ES-I3 (cell line): ENCODE data around the gene DBH.

ENCODE experiments used
- H3K36me3 ChIP-seq: 2 replicates; pipeline ENCODE4 v1.6.1; 2013; ENCODE audit warnings: mild to moderate bottlenecking, low read length, control low read depth, moderate library complexity; ENCODE audit not compliant: insufficient read depth
- H3K4me1 ChIP-seq: 2 replicates; pipeline ENCODE4 v1.6.1; 2013; ENCODE audit warnings: mild to moderate bottlenecking, control low read depth, low read length; ENCODE audit not compliant: insufficient read depth
- H3K9ac ChIP-seq: 2 replicates; pipeline ENCODE4 v1.6.1; 2013; ENCODE audit warnings: low read depth, mild to moderate bottlenecking, low read length, moderate library complexity
- H3K9me3 ChIP-seq: 2 replicates; pipeline ENCODE4 v1.6.1; 2013; ENCODE audit warnings: mild to moderate bottlenecking, low read length, moderate library complexity; ENCODE audit not compliant: control insufficient read depth, insufficient read depth

DBH gene

DNA sequence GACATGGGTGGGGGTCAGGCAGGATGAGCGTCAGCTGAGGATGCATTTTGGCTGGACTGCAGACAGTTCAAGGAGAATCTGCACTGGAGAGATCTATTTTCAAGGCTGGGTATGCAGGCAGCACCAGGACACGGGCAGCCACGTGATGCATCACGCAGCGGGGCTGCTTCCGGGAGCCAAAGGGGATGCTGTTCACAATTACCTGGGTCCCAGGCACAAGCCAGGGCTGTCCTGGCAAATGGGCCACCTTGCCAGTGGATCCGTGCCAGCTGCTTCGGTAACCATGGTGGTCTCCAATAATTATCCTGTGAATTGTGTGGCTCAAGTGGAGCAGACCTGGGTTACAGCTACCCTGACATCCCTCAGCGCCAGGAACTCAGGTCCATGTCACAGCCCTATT is 17.5 kb downstream of the DBH start:
- Histone ChIP-seq H3K9me3 (no peaks in the 10 kb centered on the region), H3K36me3 (no peaks in the 10 kb centered on the region), H3K4me1 (no peaks in the 10 kb centered on the region), H3K9ac (no peak overlapping the region)

DNA sequence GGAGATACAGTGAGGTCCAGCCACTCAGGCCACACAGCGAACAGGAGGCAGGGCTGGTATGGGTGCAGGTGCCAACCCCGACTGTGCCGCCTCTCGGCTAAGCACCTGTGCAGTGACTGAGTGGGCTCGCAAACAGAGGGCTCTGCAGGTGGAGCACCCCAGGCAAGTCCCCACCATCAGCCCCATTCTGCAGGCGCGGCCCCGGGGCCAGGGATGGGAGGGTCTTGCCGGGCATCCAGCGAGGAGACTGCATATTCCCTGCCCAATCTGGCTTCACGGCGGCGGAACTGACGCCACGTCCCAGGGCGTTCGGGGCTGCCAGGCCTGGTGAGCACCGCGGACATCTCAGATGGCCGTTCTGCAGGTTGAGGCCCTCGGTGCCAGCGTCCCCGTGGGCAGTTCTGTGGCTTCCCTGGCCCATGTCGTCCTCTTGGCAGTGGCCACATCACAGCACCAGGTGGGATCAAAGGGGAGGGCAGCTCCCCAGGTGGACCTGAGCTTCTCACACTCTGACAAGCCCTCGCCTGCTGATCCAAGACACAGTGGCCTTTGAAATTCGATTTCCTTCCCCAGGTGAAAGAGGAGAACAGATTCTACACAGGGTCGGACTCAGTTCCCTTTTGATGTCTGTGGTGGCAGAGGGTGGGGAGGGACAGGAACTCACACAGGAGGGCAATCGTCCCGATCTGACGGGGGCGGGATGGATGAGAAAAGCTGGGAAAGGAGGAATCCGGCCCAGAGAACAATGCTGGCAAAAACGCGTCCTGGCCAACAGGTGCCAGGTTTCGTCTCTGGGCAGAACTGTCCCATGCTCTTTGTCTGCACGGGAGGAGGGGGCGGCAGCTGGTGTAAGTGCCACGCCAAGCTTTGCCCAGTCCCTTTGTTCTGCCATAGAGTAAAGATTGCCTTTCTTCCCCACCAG is 18.8 kb downstream of the DBH start:
- no peaks in the 10 kb centered on the region for H3K9me3 ChIP-seq
- no peaks in the 10 kb centered on the region for H3K36me3 ChIP-seq
- no peaks in the 10 kb centered on the region for H3K4me1 ChIP-seq
- no peak overlapping the region for H3K9ac ChIP-seq

DNA sequence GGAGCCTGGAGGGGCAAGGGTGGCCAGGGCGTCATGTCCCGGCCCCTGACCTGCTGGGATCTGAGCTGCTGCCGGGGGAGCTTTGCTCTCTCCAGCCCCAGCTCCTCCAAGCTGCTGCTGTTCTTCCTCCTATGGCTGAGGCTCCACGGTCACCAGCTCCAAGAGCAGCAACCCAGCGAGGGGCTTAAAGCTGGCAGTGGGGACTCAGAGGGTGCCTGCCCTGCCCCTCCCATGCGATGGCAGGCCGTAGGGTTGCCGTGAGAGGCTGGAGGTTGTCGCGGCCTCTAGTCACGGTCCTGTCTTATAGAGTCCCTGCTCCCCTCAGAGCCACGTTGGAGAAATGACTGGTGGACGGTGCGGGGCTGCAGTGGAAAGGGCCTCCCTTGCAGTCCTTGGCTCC is 19.5 kb downstream of the DBH start:
- Histone ChIP-seq H3K4me1 (no peaks in the 10 kb centered on the region), H3K9me3 (no peaks in the 10 kb centered on the region), H3K9ac (no peak overlapping the region), H3K36me3 (no peaks in the 10 kb centered on the region)

DNA sequence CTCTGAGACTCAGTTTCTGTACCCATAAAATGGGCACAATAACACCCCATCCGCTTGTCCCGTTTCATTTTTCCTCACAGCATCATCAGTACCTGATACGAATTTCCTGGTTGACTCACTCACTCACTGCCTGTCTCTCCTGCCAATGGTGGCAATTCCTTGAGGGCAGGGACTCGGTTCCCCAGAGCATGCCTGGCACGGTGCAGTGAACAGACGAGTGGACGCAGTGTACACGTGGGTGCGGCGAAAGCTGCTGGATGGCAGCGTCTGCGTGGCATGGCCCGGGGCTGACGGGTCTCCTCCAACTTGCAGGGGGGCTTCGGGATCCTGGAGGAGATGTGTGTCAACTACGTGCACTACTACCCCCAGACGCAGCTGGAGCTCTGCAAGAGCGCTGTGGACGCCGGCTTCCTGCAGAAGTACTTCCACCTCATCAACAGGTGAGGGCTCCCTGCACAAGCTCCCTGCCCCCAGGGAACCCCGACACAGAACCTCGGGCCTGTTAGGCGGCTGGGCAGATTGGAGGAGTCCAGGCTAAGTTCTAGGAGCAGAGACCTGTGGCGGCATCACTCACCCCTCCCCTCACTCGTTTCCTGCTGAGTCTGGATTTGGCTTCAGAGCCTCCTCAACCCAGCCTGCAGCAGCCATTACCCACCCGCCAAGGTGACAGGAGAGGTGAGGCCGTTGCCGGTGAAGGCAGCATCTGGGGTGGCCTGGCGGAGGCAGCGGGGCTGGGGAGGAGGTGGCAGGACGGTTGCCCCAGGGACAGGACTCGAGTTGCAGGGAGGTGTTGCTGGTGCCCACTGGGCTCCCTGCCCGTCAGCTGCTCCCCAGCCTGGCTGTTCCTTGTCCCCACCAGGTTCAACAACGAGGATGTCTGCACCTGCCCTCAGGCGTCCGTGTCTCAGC is 20.3 kb downstream of the DBH start:
- Histone ChIP-seq H3K4me1 (no peaks in the 10 kb centered on the region), H3K9ac (no peak overlapping the region), H3K36me3 (no peaks in the 10 kb centered on the region), H3K9me3 (no peaks in the 10 kb centered on the region)

DNA sequence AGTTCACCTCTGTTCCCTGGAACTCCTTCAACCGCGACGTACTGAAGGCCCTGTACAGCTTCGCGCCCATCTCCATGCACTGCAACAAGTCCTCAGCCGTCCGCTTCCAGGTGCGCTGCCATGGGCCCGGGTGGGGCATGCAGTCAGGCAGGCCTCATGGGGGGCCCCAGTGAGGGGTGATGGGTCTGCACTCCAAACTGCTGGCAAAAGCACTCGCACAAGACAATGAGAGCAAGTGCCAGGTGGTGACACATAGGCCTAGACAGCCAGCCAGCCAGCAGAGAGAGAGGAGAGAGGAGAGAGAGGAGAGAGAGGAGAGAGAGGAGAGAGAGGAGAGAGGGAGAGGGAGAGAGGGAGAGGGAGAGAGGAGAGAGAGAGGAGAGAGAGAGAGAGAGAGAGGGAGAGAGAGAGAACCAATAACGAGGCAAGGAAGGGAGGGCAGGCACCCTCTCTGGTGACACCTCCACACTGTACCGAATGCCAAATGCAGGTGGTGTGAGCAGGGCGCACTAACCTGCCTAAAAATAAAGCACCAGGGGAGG is 21.0 kb downstream of the DBH start:
- H3K9me3 ChIP-seq: no peaks in the 10 kb centered on the region
- no peaks in the 10 kb centered on the region for H3K36me3 ChIP-seq

DNA sequence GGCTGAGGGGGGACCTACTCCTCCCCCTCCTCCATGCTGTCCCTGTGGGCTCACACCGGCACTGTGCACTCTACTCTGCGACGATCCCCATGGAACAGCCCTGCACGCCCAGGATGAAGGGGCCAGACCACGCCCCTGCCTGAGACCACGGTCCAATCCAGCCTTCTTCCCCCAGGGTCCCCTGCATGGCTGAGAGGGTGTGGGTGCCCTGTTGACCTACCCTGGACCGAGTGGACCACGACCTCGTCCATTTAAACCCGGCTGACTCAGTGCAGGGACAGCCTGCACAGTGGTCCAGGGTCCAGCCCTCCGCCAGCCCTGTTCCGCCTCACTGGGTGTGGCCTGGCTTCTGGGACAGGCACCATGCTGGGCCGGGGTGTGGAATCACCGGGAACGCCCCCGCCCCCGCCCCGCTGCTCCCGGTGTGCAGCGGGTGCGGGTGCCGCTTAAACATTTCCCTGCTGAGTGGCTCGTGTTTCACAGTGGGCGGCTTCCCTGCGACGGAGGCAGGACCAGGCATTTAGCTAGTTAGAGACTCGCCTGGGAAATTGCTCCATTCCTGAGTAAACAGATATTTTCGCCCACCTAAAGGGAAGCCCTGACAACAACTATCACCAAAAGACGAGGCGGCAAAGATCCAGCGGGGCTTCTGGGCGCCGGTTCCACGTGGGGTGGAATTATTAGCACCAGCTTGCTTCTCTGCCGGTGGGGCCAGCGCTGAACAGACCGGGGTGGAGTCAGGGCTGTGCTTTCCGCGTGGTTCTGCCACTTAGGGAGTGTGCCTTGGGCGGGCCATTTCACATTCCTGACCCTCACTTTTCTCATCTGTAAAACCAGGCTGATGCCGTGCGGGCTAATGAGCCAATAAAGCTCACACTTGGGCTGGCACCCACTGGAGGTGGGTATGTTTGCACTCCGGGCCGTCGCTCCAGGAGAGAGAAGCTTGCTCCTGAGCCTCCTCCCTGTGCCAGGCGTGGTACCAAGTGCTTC is 22.6 kb downstream of the DBH start:
- Histone ChIP-seq H3K9ac (peak overlapping the region; percentile 4; the same call in 1 of the 2 replicates), H3K4me1 (no peaks in the 10 kb centered on the region), H3K36me3 (no peaks in the 10 kb centered on the region), H3K9me3 (no peaks in the 10 kb centered on the region)

More for the DNA sequence above, 21.0 kb downstream of the DBH start:
- Histone ChIP-seq H3K9ac (no peak overlapping the region), H3K4me1 (no peaks in the 10 kb centered on the region)

DNA sequence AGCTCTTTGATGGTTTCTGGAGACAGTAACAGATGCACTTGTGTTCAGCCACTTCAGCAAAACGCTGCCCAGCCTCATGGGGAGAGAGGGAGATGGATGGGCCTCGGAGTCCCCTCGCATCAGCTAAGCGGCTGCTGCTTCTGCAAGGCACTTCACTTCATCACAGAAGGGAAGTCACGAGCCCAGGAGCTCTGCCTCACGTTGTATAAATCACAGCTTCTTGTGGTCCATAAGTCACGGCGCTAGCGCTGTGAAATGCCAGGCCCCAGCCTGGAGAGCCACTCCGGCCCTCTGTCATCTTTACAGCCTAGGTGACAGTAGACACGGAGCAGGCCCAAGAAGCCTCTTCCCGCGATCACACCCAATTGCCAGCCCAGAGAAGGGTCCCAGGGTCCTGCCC is 23.4 kb downstream of the DBH start:
- H3K36me3 ChIP-seq: no peaks in the 10 kb centered on the region
- H3K9me3 ChIP-seq: no peaks in the 10 kb centered on the region
- H3K4me1 ChIP-seq: no peaks in the 10 kb centered on the region
- no peak overlapping the region for H3K9ac ChIP-seq

DNA sequence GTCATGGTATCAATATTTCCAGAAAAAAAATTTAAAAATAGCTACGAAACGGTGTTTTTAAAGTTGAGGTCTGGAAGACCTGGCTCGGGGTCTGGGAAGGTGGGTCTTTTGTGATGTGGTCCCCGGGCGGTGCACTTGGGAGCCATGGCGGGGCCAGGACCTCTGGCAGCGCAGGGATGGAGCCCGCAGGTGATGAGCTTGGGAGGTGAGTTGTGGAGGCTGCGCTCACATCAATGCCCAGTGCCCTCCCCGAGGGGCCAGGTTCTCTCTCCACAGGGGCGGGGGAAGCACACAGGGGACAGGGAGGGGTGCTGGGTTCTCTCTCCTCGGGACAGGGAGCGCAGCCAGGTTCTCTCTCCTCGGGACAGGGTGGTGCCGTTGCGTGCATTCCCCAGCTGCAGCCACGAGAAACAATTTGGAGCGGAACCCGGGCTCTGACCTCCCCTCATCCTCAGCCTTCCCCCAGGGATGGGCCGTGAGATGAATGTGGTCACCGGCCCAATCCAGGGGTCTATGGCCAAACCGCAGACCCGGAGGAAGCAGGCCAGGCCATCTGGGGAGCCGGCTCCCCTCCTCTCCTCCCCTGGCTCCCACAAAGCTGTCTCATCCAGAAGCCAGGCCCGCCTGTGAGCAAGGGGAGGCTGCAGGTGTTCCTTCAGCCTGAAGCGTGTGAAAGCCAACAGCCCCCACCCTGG is 25.8 kb downstream of the DBH start:
- Histone ChIP-seq H3K4me1 (no peaks in the 10 kb centered on the region), H3K9ac (no peak overlapping the region), H3K36me3 (no peaks in the 10 kb centered on the region), H3K9me3 (no peaks in the 10 kb centered on the region)

DNA sequence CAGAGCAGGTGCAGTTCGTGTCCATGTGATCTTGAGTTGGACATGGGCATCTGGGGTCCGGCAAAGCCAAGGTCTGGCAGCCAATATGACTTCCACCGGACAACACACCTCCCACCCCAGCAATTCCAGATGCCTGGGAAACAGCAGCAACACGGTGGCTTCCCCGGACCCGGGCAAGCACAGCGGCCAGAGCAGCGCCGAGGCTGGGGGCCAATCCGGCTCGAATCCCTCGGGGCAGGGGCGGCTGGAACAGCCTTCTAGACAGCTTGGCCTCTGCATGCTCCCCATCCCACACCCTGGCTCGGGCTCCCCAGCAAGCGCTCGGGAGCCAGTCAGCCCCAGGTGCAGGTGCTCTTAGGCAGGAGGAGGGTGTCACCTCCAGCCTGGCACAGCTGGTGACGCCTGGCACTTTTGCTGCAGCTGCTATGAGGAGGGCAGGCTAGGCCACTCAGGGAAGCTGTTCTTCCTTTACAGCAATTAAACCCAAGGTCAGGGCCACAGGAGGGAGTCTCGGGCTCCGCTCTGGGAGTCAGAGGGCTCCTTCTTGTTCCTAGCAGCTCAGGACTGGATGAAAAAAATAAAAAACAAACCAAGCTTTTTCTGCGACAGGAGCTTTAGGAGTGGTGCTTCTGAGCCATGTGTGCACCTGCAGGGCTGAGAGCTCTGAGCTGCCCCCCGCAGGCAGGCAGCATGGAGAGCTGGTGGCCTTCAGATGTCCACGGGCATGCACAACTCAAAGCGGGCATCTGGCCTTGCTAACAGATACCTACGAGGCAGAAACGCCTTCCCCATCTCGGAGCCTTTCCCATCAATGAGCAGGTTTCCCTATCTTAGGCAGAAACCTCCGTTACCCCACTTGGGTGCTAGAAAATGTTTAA is 28.2 kb downstream of the DBH start:
- no peaks in the 10 kb centered on the region for H3K9me3 ChIP-seq
- no peak overlapping the region for H3K9ac ChIP-seq
- H3K4me1 ChIP-seq: no peaks in the 10 kb centered on the region
- no peaks in the 10 kb centered on the region for H3K36me3 ChIP-seq

DNA sequence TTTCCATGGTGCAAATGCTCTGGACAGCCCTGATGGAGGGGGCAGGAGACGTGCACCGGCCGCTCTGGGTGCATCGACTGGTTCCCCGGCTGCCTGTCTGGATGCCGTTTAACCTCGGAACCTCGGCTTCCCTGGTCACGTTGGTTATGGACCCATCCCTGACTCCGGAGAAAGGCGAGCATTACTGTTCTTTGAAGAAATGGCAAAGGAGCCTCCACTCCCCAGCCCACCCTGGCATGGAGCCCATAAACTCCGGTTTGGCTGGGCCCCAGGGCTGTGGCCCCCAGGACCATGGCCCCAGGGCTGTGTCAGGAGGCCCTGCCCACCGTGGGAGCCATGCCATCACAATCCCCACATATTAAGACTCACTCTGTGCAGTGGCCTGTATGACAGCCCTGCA is 28.9 kb downstream of the DBH start:
- H3K9ac ChIP-seq: no peak overlapping the region
- no peaks in the 10 kb centered on the region for H3K4me1 ChIP-seq
- H3K36me3 ChIP-seq: no peaks in the 10 kb centered on the region
- no peaks in the 10 kb centered on the region for H3K9me3 ChIP-seq

DNA sequence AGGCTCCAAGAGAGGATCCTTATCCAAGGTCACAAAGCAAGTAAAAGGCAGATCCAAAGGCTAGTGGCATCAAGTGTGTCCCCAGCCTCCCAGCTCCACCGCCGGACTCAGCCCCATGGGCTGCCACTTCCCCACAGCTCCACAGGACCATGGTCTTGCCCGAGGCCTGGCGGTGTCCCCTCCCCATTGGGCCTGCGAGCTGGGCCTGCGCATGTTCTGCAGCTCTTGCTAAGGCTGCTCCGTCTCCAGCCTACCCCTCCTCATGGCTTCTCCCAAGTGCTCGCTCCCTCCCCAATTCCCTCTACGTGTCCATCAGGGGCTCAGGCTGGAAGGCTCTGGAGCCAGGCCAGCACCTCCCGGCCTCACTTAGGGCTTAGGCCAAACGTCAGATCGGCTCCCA is 29.4 kb downstream of the DBH start:
- Histone ChIP-seq H3K9me3 (no peaks in the 10 kb centered on the region), H3K9ac (no peak overlapping the region), H3K36me3 (no peaks in the 10 kb centered on the region), H3K4me1 (no peaks in the 10 kb centered on the region)

DNA sequence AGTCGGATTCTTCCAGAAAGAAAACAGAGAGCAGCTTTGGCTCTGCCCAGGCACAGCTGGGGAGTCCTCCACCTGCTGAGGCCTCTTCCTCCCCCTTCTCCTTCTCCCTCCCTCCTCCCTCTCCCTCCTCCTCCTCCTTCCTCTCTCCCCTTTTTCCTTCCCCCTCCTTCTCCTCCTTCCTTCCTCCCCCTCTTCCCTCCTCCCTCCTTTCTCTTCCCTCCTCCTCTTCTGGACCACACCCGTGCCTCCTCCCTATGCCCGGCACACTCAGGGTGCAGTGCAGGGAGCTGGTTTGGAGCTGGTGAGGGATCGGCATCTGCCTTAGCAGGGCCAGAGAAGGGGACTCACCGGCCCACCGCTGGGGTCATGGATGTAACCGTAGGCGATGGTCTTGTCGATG is 30.2 kb downstream of the DBH start:
- Histone ChIP-seq H3K9ac (no peak overlapping the region), H3K36me3 (no peaks in the 10 kb centered on the region), H3K9me3 (no peaks in the 10 kb centered on the region), H3K4me1 (no peaks in the 10 kb centered on the region)
